Stimulated activated CD4-positive, alpha-beta T cell treated with anti-CD3 and anti-CD28 coated beads, TNF-alpha, amount 100 ng/mL, for 1 hour (primary cell): ENCODE data around the gene SEC14L2.
"Not testable (repeated sequence)": the region's sequence is repeated elsewhere in the genome, so short reads cannot be mapped to it uniquely, and the experiment has no call there.

Experiments
- DNase-seq, 3 donors: peaks; one replicate each; pipeline ENCODE4 v3.0.0-alpha.2; 2020; ENCODE audit warnings: low read depth in 3 of 3, low spot score in 1 of 3

SEC14L2 gene

DNA sequence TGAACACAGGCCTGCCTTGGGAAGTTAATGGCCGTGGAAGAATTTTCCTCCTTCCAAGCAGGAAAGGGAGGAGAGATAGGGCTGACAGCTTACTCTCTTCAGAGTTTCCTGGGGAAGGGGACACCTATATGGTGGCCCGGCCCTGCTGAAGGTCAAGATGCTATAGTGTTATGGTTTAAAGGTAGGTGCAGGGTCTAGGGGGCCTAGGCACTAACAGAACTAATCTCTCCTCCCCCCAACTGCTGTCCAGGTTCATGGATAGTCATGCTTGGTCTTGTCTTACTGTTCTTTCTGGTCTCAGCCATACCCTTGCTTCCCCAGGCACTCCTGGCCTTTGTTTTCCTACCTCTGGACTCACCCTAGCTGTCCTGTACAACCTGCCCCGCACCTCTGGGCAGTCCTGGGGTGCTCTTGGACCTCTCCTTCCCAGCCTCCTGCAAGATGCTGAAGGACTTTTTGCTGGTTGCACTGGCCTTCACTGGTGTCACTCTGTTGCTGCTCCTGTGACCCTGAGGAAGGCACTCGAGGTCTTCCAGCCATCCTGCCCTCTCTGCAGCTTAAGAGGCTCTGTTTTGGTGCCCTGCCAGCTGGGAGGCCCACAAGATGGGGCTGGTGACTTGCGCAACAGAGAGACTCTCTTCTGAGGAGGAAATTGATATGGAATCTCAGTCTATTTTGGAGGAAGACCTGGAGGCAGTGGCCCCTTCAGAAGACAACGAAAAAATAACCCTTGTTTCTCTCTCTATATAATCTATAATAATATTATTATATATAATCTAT lies 57.1 kb downstream of the SEC14L2 start:
- no peak for DNase-seq

DNA sequence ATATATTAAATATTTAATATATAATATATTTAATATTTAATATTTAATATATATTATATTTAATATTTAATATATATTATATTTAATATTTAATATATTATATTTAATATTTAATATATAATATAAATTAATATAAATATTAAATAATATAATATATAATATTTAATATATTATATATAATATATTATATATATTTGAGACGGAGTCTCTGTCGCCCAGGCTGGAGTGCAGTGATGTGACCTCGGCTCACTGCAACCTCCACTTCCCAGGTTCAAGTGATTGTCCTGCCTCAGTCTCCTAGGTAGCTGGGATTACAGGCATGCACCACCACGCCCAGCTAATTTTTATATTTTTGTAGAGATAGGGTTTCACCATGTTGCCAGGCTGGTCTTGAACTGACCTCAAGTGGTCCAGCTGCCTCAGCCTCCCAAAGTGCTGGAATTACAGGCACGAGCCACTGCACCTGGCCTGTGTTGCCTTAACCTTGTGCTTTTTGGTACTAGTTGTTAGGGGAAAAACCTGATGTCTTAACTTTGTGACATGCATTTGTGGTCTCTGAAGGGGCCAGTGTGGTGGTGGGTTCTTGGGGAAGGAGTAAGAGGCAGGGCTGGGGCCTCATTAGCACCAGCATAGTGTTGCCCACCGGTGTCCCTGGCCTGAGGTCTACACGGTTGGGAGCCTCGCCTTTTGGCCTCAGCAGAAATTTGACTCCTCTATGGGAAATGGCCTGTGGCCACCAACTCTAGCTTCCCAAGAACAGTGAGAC lies 58.4 kb downstream of the SEC14L2 start:
- no peak for DNase-seq

DNA sequence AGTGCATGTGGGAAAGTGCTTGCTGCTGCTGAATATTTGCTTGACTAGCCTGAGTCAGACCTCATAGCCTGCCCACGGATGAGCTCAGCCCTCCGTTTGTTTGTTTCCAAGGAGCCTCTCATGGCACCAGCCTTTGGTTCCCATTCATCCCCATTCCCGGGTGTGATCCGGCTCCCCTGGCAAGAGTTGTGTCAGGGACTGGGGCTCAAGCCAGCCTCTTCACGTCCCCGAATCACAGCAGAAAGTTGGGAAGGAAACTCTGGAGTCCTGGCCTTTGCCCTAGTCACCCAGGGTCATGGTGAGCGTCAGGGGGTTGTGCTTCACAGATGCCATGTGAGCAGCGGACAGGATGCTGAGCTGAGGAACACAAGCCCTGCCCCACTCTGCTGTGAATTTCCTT lies 61.2 kb downstream of the SEC14L2 start:
- DNase-seq = no peak

DNA sequence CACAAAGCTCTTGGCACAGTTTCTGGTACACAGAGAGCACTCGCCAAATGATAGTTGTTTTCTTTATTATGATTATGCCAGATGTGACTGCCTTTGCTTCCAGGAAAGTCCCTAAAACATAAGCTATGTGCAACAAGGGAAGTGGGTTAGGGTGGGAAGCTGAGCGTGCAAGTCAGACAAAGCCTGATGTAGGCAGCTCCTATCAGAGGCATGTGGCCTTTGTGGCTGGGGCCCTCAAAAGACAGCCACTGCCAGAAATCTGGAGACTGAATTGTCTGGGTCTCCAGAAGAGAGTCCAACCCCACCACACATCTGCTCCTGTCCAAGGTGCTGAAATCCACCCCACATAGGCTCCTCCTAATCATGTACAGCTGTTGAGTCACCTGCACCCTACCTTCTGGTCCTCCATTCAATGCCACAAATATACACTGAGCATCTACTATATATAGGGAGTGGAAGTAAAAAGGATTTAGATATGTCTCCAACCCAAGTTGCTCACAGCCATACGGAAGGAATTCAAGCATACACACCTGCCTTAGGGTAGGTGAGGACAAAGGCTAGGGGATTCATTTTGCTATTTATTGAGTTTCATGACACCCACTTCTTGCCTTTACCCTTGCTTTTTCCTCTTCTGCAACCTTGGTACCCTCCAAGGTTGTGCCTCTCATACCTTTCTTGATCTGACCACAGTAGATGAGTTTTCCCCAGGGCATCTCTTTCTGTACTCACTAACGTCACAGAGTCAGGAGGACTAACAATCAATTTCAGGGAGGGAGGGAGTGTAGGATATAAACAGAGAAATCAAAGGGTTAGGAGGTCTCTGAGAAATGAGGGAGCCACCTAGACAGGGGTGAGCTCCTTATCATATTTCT lies 62.6 kb downstream of the SEC14L2 start:
- DNase-seq = no peak

DNA sequence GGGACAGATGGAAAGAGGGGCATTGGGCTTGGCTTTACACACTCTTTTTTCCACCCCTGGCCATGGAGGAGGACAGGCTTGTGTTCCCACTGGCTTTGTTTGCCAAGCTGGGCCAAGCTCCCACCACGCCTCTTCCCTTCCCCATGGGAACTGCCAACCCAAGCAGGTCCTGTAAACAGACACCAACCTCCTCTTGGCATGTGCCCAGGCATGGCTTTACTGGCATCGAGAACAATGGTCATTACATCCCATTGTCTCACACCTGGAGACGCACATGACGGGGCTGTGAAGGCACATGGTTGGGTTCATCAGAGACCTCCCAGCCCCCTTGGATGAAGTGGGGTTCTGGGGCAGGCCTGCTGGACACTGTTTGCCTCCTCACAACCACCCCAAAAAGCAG lies 63.3 kb downstream of the SEC14L2 start:
- DNase-seq = no peak

DNA sequence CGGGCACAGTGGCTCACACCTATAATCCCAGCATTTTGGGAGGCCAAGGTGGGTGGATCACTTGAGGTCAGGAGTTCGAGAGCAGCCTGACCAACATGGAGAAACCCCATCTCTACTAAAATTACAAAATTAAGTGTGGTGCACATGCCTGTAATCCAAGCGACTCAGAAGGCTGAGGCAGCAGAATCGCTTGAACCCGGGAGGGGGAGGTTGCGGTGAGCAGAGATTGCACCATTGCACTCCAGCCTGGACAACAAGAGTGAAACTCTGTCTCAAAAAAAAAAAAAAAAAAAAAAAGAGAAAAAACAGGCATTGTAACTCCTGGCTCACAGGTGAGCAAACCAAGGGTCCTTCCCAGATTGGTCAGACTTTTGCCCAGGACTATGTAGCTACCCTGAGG lies 63.7 kb downstream of the SEC14L2 start:
- not testable (repeated sequence) for DNase-seq

DNA sequence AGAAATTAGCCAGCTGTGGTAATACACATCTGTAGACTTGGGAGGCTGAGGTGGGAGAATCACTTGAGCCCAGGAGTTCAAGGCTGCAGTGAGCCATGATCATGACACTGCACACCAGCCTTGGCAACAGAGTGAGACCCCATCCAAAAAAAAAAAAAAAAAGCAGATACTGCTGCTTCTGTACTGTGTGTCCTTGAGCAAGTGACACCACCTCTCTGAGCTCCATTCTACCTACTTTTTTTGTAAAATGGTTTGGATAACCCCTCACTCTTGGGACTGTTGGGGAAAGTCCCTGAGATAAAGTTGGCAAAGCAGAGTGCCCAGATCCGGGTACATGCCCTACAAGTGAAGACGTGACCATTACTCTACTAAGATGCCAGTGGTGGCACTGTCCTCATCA lies 72.3 kb downstream of the SEC14L2 start:
- DNase-seq = no peak

DNA sequence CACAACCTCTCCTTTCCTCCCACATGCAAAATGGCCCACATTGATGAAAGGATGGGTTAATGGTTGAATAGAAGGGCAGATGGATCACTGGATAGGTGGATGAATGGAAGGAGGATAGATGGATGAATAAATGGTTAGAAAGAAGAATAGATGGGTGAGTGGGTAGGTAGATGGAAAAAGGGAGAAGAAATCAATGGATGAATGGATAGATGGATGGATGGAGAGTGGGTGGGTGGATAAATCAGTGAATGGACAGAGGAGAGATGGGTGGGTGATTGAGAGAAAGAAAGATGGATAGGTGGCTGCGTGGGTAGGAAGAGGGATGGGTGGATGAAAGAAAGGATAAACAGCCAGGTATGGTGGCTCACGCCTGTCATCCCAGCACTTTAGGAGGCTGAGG lies 73.8 kb downstream of the SEC14L2 start:
- DNase-seq = no peak

DNA sequence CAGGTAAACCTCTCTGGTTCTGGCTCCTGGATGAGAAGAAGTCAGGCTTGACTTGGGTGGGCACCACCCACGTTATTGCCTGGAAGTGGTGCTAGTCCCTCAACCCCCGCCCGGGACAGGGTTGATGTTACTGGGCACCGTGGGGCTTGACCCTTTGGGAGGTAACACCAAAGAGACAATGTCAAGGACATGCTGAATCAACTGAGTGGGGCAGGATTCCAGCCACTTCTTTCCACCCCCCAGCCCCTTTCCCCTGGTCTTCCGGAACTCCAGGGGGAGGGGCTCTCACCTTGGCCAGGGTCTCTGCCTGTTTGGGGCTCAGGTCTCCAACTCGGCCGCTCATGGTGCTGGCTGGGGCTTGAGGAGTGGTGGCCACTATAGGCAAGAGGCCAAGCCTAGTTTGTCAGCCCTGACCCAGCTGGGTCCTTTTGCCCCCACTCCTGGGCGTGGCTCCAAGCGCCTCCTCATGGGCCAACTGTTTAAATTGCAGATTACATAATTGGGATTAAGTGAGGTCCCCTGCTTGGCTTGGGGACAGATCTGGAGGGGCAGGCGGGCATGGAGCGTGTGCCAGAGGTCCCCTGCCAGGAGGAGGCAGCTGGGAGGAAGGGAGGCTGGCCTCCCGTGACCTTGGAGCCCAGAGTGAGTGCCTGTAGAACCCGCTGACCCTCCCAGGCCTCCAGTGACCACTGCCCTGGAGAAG lies 74.9 kb downstream of the SEC14L2 start, which contains the start of gene SEC14L3:
SEC14L3 (minus strand) TSS at position 402 of the 703 bp plus-strand sequence; CDS start at position 343, 59 bp downstream.
- DNase-seq = no peak

DNA sequence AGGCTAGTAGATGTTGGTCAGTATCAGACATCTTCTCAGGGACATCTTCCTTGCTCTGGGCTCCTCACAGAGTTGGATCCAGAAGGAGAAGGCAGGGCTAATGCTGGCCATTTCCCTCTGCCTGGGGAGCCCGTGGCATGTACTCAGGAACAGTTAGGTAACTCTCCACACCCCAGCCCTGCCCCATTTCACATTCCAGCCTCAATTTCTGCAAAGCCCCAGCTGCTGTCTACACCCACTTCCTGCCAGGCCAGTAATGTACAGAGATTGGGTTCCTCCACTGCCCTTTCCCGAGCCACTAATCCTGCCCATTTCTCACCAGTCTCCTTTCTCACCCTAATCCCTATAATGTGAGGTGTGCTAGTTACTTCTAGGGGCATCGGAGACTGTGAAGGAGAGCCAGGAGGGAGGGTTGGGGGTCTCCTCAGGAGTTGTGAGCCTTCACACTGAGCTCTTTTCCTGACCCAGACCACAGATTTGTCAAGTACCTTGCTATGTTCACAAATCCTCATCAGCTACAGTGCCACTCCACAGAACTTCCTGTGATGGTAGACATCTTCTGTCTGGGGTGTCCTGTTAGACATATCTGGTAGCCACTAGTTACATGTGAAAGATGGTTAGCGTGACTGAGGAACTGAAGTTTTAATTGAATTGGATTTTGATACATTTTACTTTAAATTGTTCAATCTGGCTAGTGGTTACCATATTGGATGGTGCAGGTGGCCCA lies 76.3 kb downstream of the SEC14L2 start:
- DNase-seq = no peak

DNA sequence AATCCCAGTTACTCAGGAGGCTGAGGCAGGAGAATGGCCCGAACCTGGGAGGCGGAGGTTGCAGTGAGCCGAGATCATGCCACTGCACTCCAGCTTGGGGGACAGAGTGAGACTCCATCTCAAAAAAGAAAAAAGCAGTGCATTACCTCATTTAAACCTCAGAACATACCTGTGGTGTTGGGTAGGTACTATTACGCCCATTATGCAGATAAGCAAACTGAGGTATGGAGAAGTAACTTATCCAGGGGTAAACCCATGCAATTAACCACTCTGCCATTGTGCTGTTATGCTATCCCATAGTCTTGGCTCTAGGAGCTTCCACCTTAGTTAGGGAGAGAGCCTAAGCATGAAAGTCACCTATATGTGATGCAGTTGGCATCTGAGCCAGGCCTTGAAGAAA lies 77.3 kb downstream of the SEC14L2 start:
- DNase-seq = no peak
